Ovary (tissue), 9 donors: ENCODE results near the gene TAOK3. TPM values are rescaled to one million over a fixed set of nuclear protein-coding genes. Genes with fewer than 3 reads are reported as not detected.

Experiments used
- DNase-seq, 5 donors: peaks; one replicate each; pipeline ENCODE4 v3.0.0-alpha.2; 2019 to 2020
- H3K27ac ChIP-seq, 2 donors: fragments of 200-600 bp; one replicate each; pipeline versions ENCODE4 v1.5.1 to v1.8.0; 2019 to 2022
- H3K27me3 ChIP-seq: fragments of 200-600 bp; one replicate; pipeline ENCODE4 v1.8.0; 2022
- H3K36me3 ChIP-seq: fragments of 200-600 bp; sonication (generic); one replicate; pipeline ENCODE4 v1.5.1; 2019
- H3K4me1 ChIP-seq: one replicate; pipeline ENCODE4 v1.8.1; 2013; ENCODE audit warnings: mild to moderate bottlenecking, moderate library complexity; ENCODE audit not compliant: insufficient read depth
- H3K4me3 ChIP-seq: fragments of 200-600 bp; sonication (generic); one replicate; pipeline ENCODE4 v1.5.1; 2017
- H3K9me3 ChIP-seq, 2 donors: fragments of 200-600 bp in 1 of 2; sonication (generic) in 1 of 2; one replicate each; pipeline versions ENCODE4 v1.5.1 to v1.8.1; 2013 to 2019; ENCODE audit warnings: mild to moderate bottlenecking in 1 of 2, moderate library complexity in 1 of 2
- EP300 ChIP-seq: sonication (generic); formaldehyde crosslinking; IDR thresholded peaks from one replicate; pipeline ENCODE4 v1.6.1; 2017; ENCODE audit warnings: antibody characterized with exemption
- POLR2A ChIP-seq: fragments of 450-650 bp; IDR thresholded peaks from one replicate; pipeline ENCODE4 v1.6.1; 2017; ENCODE audit warnings: antibody characterized with exemption, mild to moderate bottlenecking, moderate library complexity
- WGBS, 3 donors: extraction: QIAGEN DNeasy Blood & Tissue Kit in 1 of 3; methylation state at CpG; one replicate each; pipeline versions ENCODE4 v1.1.5 to v1.1.7; 2013 to 2017; 5-methylcytosine and 5-hydroxymethylcytosine counted together
- intact Hi-C, 4 donors: fragments of 100-400 bp; cut with DNase I; formaldehyde crosslinking; loops; one replicate each; pipeline versions ENCODE4 v1.11.0 to v1.15.1; 2022 to 2023
- polyA plus RNA-seq, 2 donors: library from polyadenylated mRNA; stranded (reverse); fragments of 200-250 nt in 1 of 2; fragments of 350-450 nt in 1 of 2; fragmentation: Illumina TruSeq in 1 of 2; extraction: RNeasy Lipid Tissue Mini Kit (QIAGEN cat#74804) in 1 of 2; gene quantifications; one replicate each; pipeline ENCODE4 v1.2.3, GENCODE V29; 2013 to 2014
- total RNA-seq, 7 donors: library from RNA; depleted of rRNA in 2 of 7; stranded (reverse); fragments of >200 nt in 2 of 7; fragmentation: NEBNext Ultra II Directional in 3 of 7; extraction: Animal tissue kit (Norgen Biotek cat#: 25700) in 3 of 7; gene quantifications; one replicate each; pipeline versions ENCODE4 v1.1.0 to v1.2.4, GENCODE V29; 2016 to 2023
- TF ChIP-seq, protein P1 (sequence below), 3 donors: fragments of 450-650 bp in 2 of 3; fragments of 200-600 bp in 1 of 3; IDR thresholded peaks; one replicate each; pipeline versions ENCODE4 v1.5.1 to v1.8.0; 2016 to 2022; ENCODE audit warnings: antibody characterized with exemption in 3 of 3, mild to moderate bottlenecking in 1 of 3
- donor health status: DM: no; HTN: no; CAD: no; lungs with moderate emphysema.
- donor health status: DM: no; HTN: no; CAD: no.
- donor health status: Bipolar disorder and iron deficiency.
- donor health status: DM: yes; HTN: yes; CAD: no.
- donor health status: DM: no; HTN: no; CAD: no.
- donor health status: DM: yes; HTN: yes; CAD: no.

The TAOK3 gene
- total and polyA plus RNA-seq, 9 donors: 12.6 to 31.0 (median 23.0) TPM

- 29 to 63% (median 43%) methylated on average over 1 of the region's 1 CpG for WGBS, 3 donors
- TF ChIP-seq, protein P1, sequence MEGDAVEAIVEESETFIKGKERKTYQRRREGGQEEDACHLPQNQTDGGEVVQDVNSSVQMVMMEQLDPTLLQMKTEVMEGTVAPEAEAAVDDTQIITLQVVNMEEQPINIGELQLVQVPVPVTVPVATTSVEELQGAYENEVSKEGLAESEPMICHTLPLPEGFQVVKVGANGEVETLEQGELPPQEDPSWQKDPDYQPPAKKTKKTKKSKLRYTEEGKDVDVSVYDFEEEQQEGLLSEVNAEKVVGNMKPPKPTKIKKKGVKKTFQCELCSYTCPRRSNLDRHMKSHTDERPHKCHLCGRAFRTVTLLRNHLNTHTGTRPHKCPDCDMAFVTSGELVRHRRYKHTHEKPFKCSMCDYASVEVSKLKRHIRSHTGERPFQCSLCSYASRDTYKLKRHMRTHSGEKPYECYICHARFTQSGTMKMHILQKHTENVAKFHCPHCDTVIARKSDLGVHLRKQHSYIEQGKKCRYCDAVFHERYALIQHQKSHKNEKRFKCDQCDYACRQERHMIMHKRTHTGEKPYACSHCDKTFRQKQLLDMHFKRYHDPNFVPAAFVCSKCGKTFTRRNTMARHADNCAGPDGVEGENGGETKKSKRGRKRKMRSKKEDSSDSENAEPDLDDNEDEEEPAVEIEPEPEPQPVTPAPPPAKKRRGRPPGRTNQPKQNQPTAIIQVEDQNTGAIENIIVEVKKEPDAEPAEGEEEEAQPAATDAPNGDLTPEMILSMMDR (IDR thresholded peaks at IDR 0.05): no peak
- TF ChIP-seq POLR2A: no peak
- no peak for TF ChIP-seq EP300
Measured at GRCh38 chr12:118237052-118237665, 135.5 kb downstream of the TAOK3 start.

DNA sequence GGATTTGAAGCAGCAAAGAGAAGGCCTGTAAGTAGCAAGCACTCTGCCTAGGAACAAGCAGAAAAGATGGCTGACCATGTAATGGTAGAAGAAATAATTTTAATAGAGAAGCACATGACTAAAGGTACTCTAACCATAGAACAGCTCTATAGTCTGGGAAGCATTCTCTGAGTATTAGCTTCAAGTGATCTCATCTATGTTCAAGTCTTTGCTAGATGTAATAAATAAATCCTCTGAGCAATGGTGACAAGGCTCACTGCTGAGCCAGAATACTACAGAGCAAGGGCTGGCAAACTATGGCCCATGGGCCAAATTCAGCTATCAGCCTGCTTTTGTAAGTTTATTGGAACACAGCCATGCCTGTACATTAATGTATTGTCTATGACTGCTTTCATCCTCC lies 152.0 kb downstream of the TAOK3 start:
- no peaks in the 10 kb centered on the region for H3K4me1 ChIP-seq
- no peaks in the 10 kb centered on the region for H3K27me3 ChIP-seq
- no peaks in the 10 kb centered on the region for H3K36me3 ChIP-seq
- no peaks in the 10 kb centered on the region for H3K9me3 ChIP-seq
- no peak overlapping the region for H3K27ac ChIP-seq
- intact Hi-C loops: no loop called here
- no peak for DNase-seq
- TF ChIP-seq, protein P1 (IDR thresholded peaks at IDR 0.05): no peak
- TF ChIP-seq EP300 (no peak), POLR2A (no peak)
- H3K4me3 ChIP-seq: no peak overlapping the region

More at GRCh38 chr12:118237052-118237665, 135.5 kb downstream of the TAOK3 start:
- Histone ChIP-seq H3K27me3 (no peaks in the 10 kb centered on the region), H3K36me3 (no peaks in the 10 kb centered on the region), H3K4me3 (no peak overlapping the region), H3K9me3 (no peaks in the 10 kb centered on the region), H3K27ac (no peak overlapping the region), H3K4me1 (no peaks in the 10 kb centered on the region)
- intact Hi-C loops: no loop called here
- DNase-seq: no peak

- H3K36me3 ChIP-seq: no peaks in the 10 kb centered on the region
- 91 to 94% (median 93%) methylated on average over 7 of the region's 7 CpGs for whole genome bisulfite sequencing, 3 donors
- DNase-seq: no peak
- intact Hi-C loops: no loop called here
- TF ChIP-seq EP300: no peak
- no peak for TF ChIP-seq POLR2A
- TF ChIP-seq, protein P1 (IDR thresholded peaks at IDR 0.05): no peak
- no peaks in the 10 kb centered on the region for H3K4me1 ChIP-seq
- H3K4me3 ChIP-seq: no peak overlapping the region
- no peaks in the 10 kb centered on the region for H3K27me3 ChIP-seq
- no peaks in the 10 kb centered on the region for H3K9me3 ChIP-seq
- no peak overlapping the region for H3K27ac ChIP-seq
Measured at GRCh38 chr12:118219772-118220171, 152.9 kb downstream of the TAOK3 start.

GRCh38 chr12:118219106-118219505 lies 153.6 kb downstream of the TAOK3 start:
- no peaks in the 10 kb centered on the region for H3K36me3 ChIP-seq
- no peak overlapping the region for H3K27ac ChIP-seq
- H3K9me3 ChIP-seq: no peaks in the 10 kb centered on the region
- no peak for DNase-seq
- H3K4me3 ChIP-seq: no peak overlapping the region
- TF ChIP-seq, protein P1 (IDR thresholded peaks at IDR 0.05): no peak
- TF ChIP-seq POLR2A (no peak), EP300 (no peak)
- H3K4me1 ChIP-seq: no peaks in the 10 kb centered on the region
- no peaks in the 10 kb centered on the region for H3K27me3 ChIP-seq
- WGBS, 3 donors: 91 to 97% (median 94%) methylated on average over 5 of the region's 5 CpGs
- intact Hi-C loops: no loop called here
